Measurements from ENCODE around the gene MAP3K8.

DNA sequence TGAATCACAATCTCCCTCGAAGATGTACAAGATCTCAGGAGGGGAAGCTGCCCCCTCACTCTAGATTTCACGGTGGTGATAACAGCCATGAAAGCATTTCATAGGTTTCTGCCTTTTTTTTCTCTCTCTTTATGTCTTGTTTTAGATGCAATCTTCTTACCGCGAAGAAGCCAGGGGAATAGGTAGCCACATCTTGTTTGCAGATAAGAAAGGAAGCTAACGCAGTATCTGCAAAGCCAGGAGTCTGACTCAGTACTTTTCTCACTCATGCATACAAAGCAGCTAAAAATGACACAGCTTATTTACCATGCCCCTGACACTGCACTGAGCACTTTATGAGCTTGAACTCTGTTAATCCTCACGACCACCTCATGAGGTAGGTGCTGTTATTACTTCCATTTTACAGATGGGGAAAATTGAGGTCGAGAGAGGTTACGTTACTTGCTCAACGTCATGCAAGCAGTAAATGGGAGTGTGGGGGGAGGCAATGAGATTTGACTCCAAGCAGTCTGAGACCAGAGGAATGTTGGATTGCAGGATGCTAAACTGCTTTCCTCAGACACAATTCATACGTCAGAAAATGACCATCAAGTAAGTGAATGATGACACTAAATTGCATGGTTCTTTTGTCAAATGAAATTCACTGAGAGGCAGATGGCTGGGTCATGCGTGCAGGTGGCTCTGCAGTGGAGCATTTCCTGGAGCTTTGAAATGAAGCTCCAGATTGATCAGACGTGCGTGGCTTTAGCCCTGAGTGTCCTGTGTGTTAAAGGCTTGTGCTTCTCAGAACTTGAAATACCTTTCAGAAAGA lies 3.3 kb downstream of the MAP3K8 start:
- TF ChIP-seq, protein P1, sequence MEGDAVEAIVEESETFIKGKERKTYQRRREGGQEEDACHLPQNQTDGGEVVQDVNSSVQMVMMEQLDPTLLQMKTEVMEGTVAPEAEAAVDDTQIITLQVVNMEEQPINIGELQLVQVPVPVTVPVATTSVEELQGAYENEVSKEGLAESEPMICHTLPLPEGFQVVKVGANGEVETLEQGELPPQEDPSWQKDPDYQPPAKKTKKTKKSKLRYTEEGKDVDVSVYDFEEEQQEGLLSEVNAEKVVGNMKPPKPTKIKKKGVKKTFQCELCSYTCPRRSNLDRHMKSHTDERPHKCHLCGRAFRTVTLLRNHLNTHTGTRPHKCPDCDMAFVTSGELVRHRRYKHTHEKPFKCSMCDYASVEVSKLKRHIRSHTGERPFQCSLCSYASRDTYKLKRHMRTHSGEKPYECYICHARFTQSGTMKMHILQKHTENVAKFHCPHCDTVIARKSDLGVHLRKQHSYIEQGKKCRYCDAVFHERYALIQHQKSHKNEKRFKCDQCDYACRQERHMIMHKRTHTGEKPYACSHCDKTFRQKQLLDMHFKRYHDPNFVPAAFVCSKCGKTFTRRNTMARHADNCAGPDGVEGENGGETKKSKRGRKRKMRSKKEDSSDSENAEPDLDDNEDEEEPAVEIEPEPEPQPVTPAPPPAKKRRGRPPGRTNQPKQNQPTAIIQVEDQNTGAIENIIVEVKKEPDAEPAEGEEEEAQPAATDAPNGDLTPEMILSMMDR (IDR thresholded peaks at IDR 0.05), result no peak
- TF ChIP-seq, protein P2, sequence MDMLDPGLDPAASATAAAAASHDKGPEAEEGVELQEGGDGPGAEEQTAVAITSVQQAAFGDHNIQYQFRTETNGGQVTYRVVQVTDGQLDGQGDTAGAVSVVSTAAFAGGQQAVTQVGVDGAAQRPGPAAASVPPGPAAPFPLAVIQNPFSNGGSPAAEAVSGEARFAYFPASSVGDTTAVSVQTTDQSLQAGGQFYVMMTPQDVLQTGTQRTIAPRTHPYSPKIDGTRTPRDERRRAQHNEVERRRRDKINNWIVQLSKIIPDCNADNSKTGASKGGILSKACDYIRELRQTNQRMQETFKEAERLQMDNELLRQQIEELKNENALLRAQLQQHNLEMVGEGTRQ (CRISPR knock-in tag; IDR thresholded peaks at IDR 0.05), result no peak
- TF ChIP-seq, protein P3, sequence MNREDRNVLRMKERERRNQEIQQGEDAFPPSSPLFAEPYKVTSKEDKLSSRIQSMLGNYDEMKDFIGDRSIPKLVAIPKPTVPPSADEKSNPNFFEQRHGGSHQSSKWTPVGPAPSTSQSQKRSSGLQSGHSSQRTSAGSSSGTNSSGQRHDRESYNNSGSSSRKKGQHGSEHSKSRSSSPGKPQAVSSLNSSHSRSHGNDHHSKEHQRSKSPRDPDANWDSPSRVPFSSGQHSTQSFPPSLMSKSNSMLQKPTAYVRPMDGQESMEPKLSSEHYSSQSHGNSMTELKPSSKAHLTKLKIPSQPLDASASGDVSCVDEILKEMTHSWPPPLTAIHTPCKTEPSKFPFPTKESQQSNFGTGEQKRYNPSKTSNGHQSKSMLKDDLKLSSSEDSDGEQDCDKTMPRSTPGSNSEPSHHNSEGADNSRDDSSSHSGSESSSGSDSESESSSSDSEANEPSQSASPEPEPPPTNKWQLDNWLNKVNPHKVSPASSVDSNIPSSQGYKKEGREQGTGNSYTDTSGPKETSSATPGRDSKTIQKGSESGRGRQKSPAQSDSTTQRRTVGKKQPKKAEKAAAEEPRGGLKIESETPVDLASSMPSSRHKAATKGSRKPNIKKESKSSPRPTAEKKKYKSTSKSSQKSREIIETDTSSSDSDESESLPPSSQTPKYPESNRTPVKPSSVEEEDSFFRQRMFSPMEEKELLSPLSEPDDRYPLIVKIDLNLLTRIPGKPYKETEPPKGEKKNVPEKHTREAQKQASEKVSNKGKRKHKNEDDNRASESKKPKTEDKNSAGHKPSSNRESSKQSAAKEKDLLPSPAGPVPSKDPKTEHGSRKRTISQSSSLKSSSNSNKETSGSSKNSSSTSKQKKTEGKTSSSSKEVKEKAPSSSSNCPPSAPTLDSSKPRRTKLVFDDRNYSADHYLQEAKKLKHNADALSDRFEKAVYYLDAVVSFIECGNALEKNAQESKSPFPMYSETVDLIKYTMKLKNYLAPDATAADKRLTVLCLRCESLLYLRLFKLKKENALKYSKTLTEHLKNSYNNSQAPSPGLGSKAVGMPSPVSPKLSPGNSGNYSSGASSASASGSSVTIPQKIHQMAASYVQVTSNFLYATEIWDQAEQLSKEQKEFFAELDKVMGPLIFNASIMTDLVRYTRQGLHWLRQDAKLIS (CRISPR knock-in tag; IDR thresholded peaks at IDR 0.05; ENCODE audit: borderline replicate concordance), result no peak
- TF ChIP-seq MXD4 (CRISPR knock-in tag; IDR thresholded peaks at IDR 0.05; ENCODE audit: borderline replicate concordance), result no peak
- TF ChIP-seq ATF1 (CRISPR knock-in tag; IDR thresholded peaks at IDR 0.05), result no peak
- no peak for TF ChIP-seq ZBTB21 (CRISPR knock-in tag; IDR thresholded peaks at IDR 0.05; ENCODE audit: borderline replicate concordance)
- TF ChIP-seq KAT7 (CRISPR knock-in tag; IDR thresholded peaks at IDR 0.05; ENCODE audit: borderline replicate concordance), result no peak
- no peak for TF ChIP-seq SMAD4 (CRISPR knock-in tag; IDR thresholded peaks at IDR 0.05)
- TF ChIP-seq, protein P4, sequence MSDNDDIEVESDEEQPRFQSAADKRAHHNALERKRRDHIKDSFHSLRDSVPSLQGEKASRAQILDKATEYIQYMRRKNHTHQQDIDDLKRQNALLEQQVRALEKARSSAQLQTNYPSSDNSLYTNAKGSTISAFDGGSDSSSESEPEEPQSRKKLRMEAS (CRISPR knock-in tag; IDR thresholded peaks at IDR 0.05), result no peak
- TF ChIP-seq FOXK1 (CRISPR knock-in tag; IDR thresholded peaks at IDR 0.05), result no peak
- TF ChIP-seq NFE2L1 (CRISPR knock-in tag; IDR thresholded peaks at IDR 0.05), result no peak
